Esophagus muscularis mucosa (tissue), 4 donors: ENCODE measurements around the gene WDR87. TPM values are rescaled to one million over a fixed set of nuclear protein-coding genes. Genes with fewer than 3 reads are reported as not detected.

Source experiments
- DNase-seq: peaks from one replicate; pipeline ENCODE4 v3.0.0-alpha.2; 2017; ENCODE audit errors: extremely low spot score
- H3K27ac ChIP-seq, 4 donors: fragments of 200-600 bp; sonication (generic); replicated peaks in 1 of 4; 1 replicate in 3 of 4; 2 replicates in 1 of 4; pipeline ENCODE4 v1.5.1; 2016 to 2019; ENCODE audit warnings: mild to moderate bottlenecking in 1 of 4
- H3K27me3 ChIP-seq, 4 donors: fragments of 200-600 bp; sonication (generic); one replicate each; pipeline versions ENCODE4 v1.5.1 to v1.6.0; 2016 to 2019
- H3K36me3 ChIP-seq, 4 donors: fragments of 200-600 bp; sonication (generic); one replicate each; pipeline ENCODE4 v1.5.1; 2016 to 2019
- H3K4me1 ChIP-seq, 4 donors: fragments of 200-600 bp; sonication (generic); one replicate each; pipeline ENCODE4 v1.5.1; 2016 to 2019
- H3K4me3 ChIP-seq, 4 donors: fragments of 200-600 bp; sonication (generic); 1 replicate in 2 of 4; 2 replicates in 2 of 4; pipeline ENCODE4 v1.5.1; 2016 to 2019; ENCODE audit warnings: mild to moderate bottlenecking in 4 of 4, moderate library complexity in 1 of 4
- H3K9me3 ChIP-seq, 4 donors: fragments of 200-600 bp; sonication (generic); 1 replicate in 3 of 4; 2 replicates in 1 of 4; pipeline ENCODE4 v1.5.1; 2016 to 2019
- CTCF ChIP-seq, 3 experiments: fragments of 200-600 bp in 2 of 3; fragments of 450-650 bp in 1 of 3; sonication (generic) in 2 of 3; IDR thresholded peaks; one replicate each; pipeline ENCODE4 v1.5.1; 2017 to 2019; ENCODE audit warnings: antibody characterized with exemption in 3 of 3, mild to moderate bottlenecking in 2 of 3, moderate library complexity in 1 of 3
- EP300 ChIP-seq: sonication (generic); formaldehyde crosslinking; IDR thresholded peaks from one replicate; pipeline ENCODE4 v1.6.1; 2017; ENCODE audit warnings: antibody characterized with exemption
- POLR2A ChIP-seq: fragments of 450-650 bp; IDR thresholded peaks from one replicate; pipeline ENCODE4 v1.6.1; 2017; ENCODE audit warnings: antibody characterized with exemption, moderate library complexity, mild to moderate bottlenecking, low read depth
- POLR2AphosphoS5 ChIP-seq, 2 donors: sonication (generic); formaldehyde crosslinking; IDR thresholded peaks; one replicate each; pipeline ENCODE4 v1.6.1; 2017; ENCODE audit warnings: antibody characterized with exemption in 2 of 2
- WGBS: methylation state at CpG from one replicate; pipeline ENCODE4 v1.1.5; 2018; 5-methylcytosine and 5-hydroxymethylcytosine counted together
- intact Hi-C: fragments of 100-400 bp; cut with DNase I; formaldehyde crosslinking; loops from one replicate; pipeline ENCODE4 v1.15.1; 2023
- total RNA-seq, 4 donors: library from RNA; depleted of rRNA; stranded (reverse); fragments of >200 nt; gene quantifications; one replicate each; pipeline versions ENCODE4 v1.1.0 to v1.2.1, GENCODE V29; 2016

WDR87 gene
- total RNA-seq, 4 donors from 2014 or later: not detected

- no peaks in the 10 kb centered on the region for H3K27me3 ChIP-seq
- no peak overlapping the region for H3K27ac ChIP-seq
- no peak for DNase-seq
- peaks cover 0 to 3% (median 0%) of the 10 kb centered on the region in 4 donors for H3K36me3 ChIP-seq
- intact Hi-C loops: no loop called here
- peaks cover 10 to 11% (median 10%) of the 10 kb centered on the region in 4 donors for H3K4me1 ChIP-seq
- no peak overlapping the region for H3K4me3 ChIP-seq
- peaks cover 0 to 7% (median 0%) of the 10 kb centered on the region in 4 donors for H3K9me3 ChIP-seq
- 83% methylated on average over 1 of the region's 1 CpG for WGBS
- TF ChIP-seq POLR2AphosphoS5 (IDR thresholded peaks at IDR 0.05) (no peak), CTCF (IDR thresholded peaks at IDR 0.05) (no peak), POLR2A (no peak), EP300 (no peak)
Observed at GRCh38 chr19:37938353-37938752, 32.0 kb upstream of the WDR87 start.

GRCh38 chr19:37936886-37937285 is 30.5 kb upstream of the WDR87 start:
- Histone ChIP-seq H3K4me1 (peaks cover 17 to 25% (median 24%) of the 10 kb centered on the region in 4 donors), H3K27me3 (no peaks in the 10 kb centered on the region), H3K9me3 (peaks cover 0 to 7% (median 0%) of the 10 kb centered on the region in 4 donors), H3K27ac (no peak overlapping the region), H3K4me3 (no peak overlapping the region), H3K36me3 (peaks cover 0 to 3% (median 0%) of the 10 kb centered on the region in 4 donors)
- intact Hi-C loops: no loop called here
- no peak for TF ChIP-seq EP300
- no peak for TF ChIP-seq POLR2AphosphoS5 (IDR thresholded peaks at IDR 0.05)
- TF ChIP-seq POLR2A: no peak
- no peak for TF ChIP-seq CTCF (IDR thresholded peaks at IDR 0.05)
- no peak for DNase-seq
- 88% methylated on average over 2 of the region's 2 CpGs for WGBS

DNA sequence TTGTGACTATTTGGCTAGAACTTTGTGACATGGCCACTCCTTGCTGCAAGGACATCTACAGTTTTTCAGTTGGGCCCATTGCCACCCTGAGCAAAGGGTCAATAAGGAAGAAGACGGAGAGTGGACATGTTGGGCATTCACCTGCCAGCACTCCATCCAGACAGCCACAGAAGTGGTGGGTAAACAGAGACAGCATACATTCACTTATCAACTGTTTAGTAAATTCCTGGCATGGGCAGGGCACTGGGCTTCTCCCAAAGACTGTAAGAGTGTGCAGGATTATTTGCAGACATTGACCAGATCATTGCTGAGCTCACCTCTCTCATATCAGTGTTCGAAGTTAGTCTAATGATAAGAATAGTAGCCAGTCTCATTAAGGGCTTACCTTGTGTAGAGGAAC is 29.8 kb upstream of the WDR87 start:
- Histone ChIP-seq H3K4me3 (no peak overlapping the region), H3K4me1 (peaks cover 19 to 32% (median 30%) of the 10 kb centered on the region in 4 donors), H3K27me3 (no peaks in the 10 kb centered on the region), H3K27ac (no peak overlapping the region), H3K9me3 (peaks cover 0 to 7% (median 0%) of the 10 kb centered on the region in 4 donors), H3K36me3 (no peaks in the 10 kb centered on the region)
- DNase-seq: no peak
- 100% methylated on average over 2 of the region's 2 CpGs for WGBS
- intact Hi-C loops: no loop called here
- TF ChIP-seq POLR2A (no peak), CTCF (IDR thresholded peaks at IDR 0.05) (no peak), EP300 (no peak), POLR2AphosphoS5 (IDR thresholded peaks at IDR 0.05) (no peak)

GRCh38 chr19:37935341-37935740 is 28.9 kb upstream of the WDR87 start:
- Histone ChIP-seq H3K27me3 (no peaks in the 10 kb centered on the region), H3K36me3 (no peaks in the 10 kb centered on the region), H3K27ac (no peak overlapping the region), H3K4me1 (peaks cover 19 to 35% (median 30%) of the 10 kb centered on the region in 4 donors), H3K4me3 (no peak overlapping the region), H3K9me3 (peaks cover 0 to 7% (median 0%) of the 10 kb centered on the region in 4 donors)
- 95% methylated on average over 1 of the region's 1 CpG for WGBS
- no peak for DNase-seq
- intact Hi-C loops: no loop called here
- TF ChIP-seq POLR2A (no peak), POLR2AphosphoS5 (IDR thresholded peaks at IDR 0.05) (no peak), CTCF (IDR thresholded peaks at IDR 0.05) (no peak), EP300 (no peak)

DNA sequence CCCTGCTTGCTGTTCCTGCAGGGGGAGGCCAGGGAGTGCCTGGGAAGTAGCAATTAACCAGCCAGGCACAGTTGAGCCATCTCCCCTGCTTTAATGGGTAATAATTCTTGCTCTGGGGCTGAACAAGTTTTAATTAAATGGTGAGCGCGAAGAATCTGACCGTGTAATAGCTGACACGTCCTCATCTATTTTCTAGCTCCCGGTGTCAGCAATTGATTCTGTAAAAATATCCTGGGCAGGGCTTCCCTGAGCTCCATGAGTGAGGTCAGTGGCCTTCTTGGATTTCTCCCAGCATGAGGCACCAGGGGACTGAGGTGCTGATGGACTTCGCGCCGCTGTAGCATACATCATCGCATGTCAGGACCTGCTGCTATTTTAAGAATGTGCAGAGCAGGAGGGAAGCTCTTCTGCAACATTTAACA is 27.6 kb upstream of the WDR87 start:
- Histone ChIP-seq H3K36me3 (no peaks in the 10 kb centered on the region), H3K9me3 (peaks cover 0 to 7% (median 0%) of the 10 kb centered on the region in 4 donors), H3K27ac (no peak overlapping the region), H3K27me3 (no peaks in the 10 kb centered on the region), H3K4me3 (no peak overlapping the region), H3K4me1 (peaks cover 19 to 35% (median 30%) of the 10 kb centered on the region in 4 donors)
- TF ChIP-seq POLR2A: no peak
- TF ChIP-seq POLR2AphosphoS5 (IDR thresholded peaks at IDR 0.05): no peak
- TF ChIP-seq CTCF (IDR thresholded peaks at IDR 0.05): no peak
- no peak for TF ChIP-seq EP300
- intact Hi-C loops: no loop called here
- DNase-seq: no peak
- 35% methylated on average over 8 of the region's 9 CpGs for WGBS
